Mammary epithelial cell (primary cell): ENCODE results near the gene ZSCAN4.

Experiments
- CTCF ChIP-seq, 2 donors: IDR thresholded peaks in 1 of 2; conservative IDR thresholded peaks in 1 of 2; 2 replicates each; pipeline ENCODE4 v1.5.1; 2011 to 2012; ENCODE audit warnings: inconsistent platforms in 2 of 2, low read length in 2 of 2, mild to moderate bottlenecking in 2 of 2, control low read depth in 1 of 2, low read depth in 1 of 2; ENCODE audit not compliant: insufficient read depth in 1 of 2; ENCODE audit errors: extremely low read depth in 1 of 2
- EZH2 ChIP-seq: IDR thresholded peaks from 2 replicates; pipeline ENCODE4 v1.6.1; 2012; ENCODE audit warnings: low read length, inconsistent platforms, borderline replicate concordance

- TF ChIP-seq CTCF (conservative IDR thresholded peaks at IDR 0.05 in 1 of 2, IDR thresholded peaks at IDR 0.05 in 1 of 2; ENCODE audit: extremely low read depth in 1 of 2, insufficient read depth in 1 of 2, low read depth in 1 of 2, low read length in 2 of 2) (no peak), EZH2 (no peak)
Observed at GRCh38 chr19:57701625-57702024, 32.9 kb downstream of the ZSCAN4 start.
